Stimulated activated CD4-positive, alpha-beta T cell treated with anti-CD3 and anti-CD28 coated beads, Interleukin-15, amount 100 ng/mL, for 1 hour (primary cell): ENCODE data around the gene NR5A2.

Experiments used
- DNase-seq, 2 donors: peaks; one replicate each; pipeline ENCODE4 v3.0.0-alpha.2; 2020; ENCODE audit warnings: low read depth in 1 of 2, low spot score in 1 of 2

Gene NR5A2

GRCh38 chr1:200062143-200062542, 34.6 kb downstream of the NR5A2 start:
- no peak for DNase-seq

- no peak for DNase-seq
Measured at GRCh38 chr1:200072636-200073285, 45.3 kb downstream of the NR5A2 start.

- DNase-seq: no peak
Measured at GRCh38 chr1:200073286-200073637, 45.8 kb downstream of the NR5A2 start.

- no peak for DNase-seq
Measured at GRCh38 chr1:200075522-200075921, 48.0 kb downstream of the NR5A2 start.

- DNase-seq: no peak
Measured at GRCh38 chr1:200075938-200076546, 48.5 kb downstream of the NR5A2 start.

- DNase-seq: no peak
Measured at GRCh38 chr1:200079232-200079940, 51.9 kb downstream of the NR5A2 start.

- DNase-seq: no peak
Measured at GRCh38 chr1:200081151-200081968, 53.9 kb downstream of the NR5A2 start.

GRCh38 chr1:200081969-200082245, 54.4 kb downstream of the NR5A2 start:
- DNase-seq: no peak

- DNase-seq: no peak
Measured at GRCh38 chr1:200082329-200082728, 54.8 kb downstream of the NR5A2 start.

GRCh38 chr1:200090252-200091159, 63.0 kb downstream of the NR5A2 start:
- no peak for DNase-seq

GRCh38 chr1:200095057-200095577, 67.6 kb downstream of the NR5A2 start:
- DNase-seq: no peak

GRCh38 chr1:200096774-200097173, 69.3 kb downstream of the NR5A2 start:
- no peak for DNase-seq

GRCh38 chr1:200099040-200099439, 71.5 kb downstream of the NR5A2 start:
- DNase-seq: no peak

GRCh38 chr1:200103966-200104583, 76.6 kb downstream of the NR5A2 start:
- DNase-seq: no peak

GRCh38 chr1:200107004-200107470, 79.5 kb downstream of the NR5A2 start:
- DNase-seq: no peak

GRCh38 chr1:200108659-200109058, 81.1 kb downstream of the NR5A2 start:
- no peak for DNase-seq

GRCh38 chr1:200112290-200112689, 84.8 kb downstream of the NR5A2 start:
- no peak for DNase-seq

- no peak for DNase-seq
Measured at GRCh38 chr1:200115532-200115931, 88.0 kb downstream of the NR5A2 start.

- no peak for DNase-seq
Measured at GRCh38 chr1:200116324-200116723, 88.8 kb downstream of the NR5A2 start.
